ENCODE data around the gene EMC10.

EMC10 gene

GRCh38 chr19:50490991-50491472 lies 14.7 kb downstream of the EMC10 start:
- Histone ChIP-seq H3K4me3 (ENCODE audit: low read length) (no peak overlapping the region), H3F3A (ENCODE audit: control insufficient read depth, insufficient read depth) (peaks cover 11% of the 10 kb centered on the region), H3K9me3 (ENCODE audit: control insufficient read depth, insufficient read depth, low read length) (peaks cover 8% of the 10 kb centered on the region; the same call in 1 of the 2 replicates), H4K20me1 (ENCODE audit: control insufficient read depth, insufficient read depth, low read depth, low read length) (no peaks in the 10 kb centered on the region), H3K4me1 (ENCODE audit: control insufficient read depth, low read length) (peaks cover 31% of the 10 kb centered on the region), H3K4me2 (ENCODE audit: low read length) (no peak overlapping the region), H3K36me3 (ENCODE audit: control insufficient read depth, low read length) (no peaks in the 10 kb centered on the region), H3K27ac (ENCODE audit: low read depth, low read length) (no peak overlapping the region), H3K9me2 (replicated peaks; ENCODE audit: control insufficient read depth, low read length) (no peaks in the 10 kb centered on the region), H3K27me3 (ENCODE audit: control insufficient read depth, low read length) (no peaks in the 10 kb centered on the region), H3K79me2 (ENCODE audit: control insufficient read depth, low read length) (no peaks in the 10 kb centered on the region)
- TF ChIP-seq CTCF (IDR thresholded peaks at IDR 0.05; ENCODE audit: low read depth, low read length, poor library complexity, severe bottlenecking): no peak
- TF ChIP-seq EZH2phosphoT487 (IDR thresholded peaks at IDR 0.05; ENCODE audit: borderline replicate concordance, low read length): no peak

- no peaks in the 10 kb centered on the region for H3K27me3 ChIP-seq (ENCODE audit: control insufficient read depth, low read length)
- H3K36me3 ChIP-seq (ENCODE audit: control insufficient read depth, low read length): no peaks in the 10 kb centered on the region
Observed at GRCh38 chr19:50492303-50493052, 16.2 kb downstream of the EMC10 start.

GRCh38 chr19:50493171-50493570 lies 16.9 kb downstream of the EMC10 start:
- Histone ChIP-seq H3K9me3 (ENCODE audit: control insufficient read depth, insufficient read depth, low read length) (no peaks in the 10 kb centered on the region), H3K79me2 (ENCODE audit: control insufficient read depth, low read length) (no peaks in the 10 kb centered on the region), H3F3A (ENCODE audit: control insufficient read depth, insufficient read depth) (peaks cover 11% of the 10 kb centered on the region), H3K4me2 (ENCODE audit: low read length) (no peak overlapping the region), H4K20me1 (ENCODE audit: control insufficient read depth, insufficient read depth, low read depth, low read length) (no peaks in the 10 kb centered on the region), H3K4me3 (ENCODE audit: low read length) (no peak overlapping the region), H3K4me1 (ENCODE audit: control insufficient read depth, low read length) (peaks cover 20% of the 10 kb centered on the region), H3K9me2 (replicated peaks; ENCODE audit: control insufficient read depth, low read length) (no peaks in the 10 kb centered on the region), H3K27ac (ENCODE audit: low read depth, low read length) (no peak overlapping the region), H3K27me3 (ENCODE audit: control insufficient read depth, low read length) (no peaks in the 10 kb centered on the region), H3K36me3 (ENCODE audit: control insufficient read depth, low read length) (no peaks in the 10 kb centered on the region)
- TF ChIP-seq CTCF (IDR thresholded peaks at IDR 0.05; ENCODE audit: low read depth, low read length, poor library complexity, severe bottlenecking) (no peak), EZH2phosphoT487 (IDR thresholded peaks at IDR 0.05; ENCODE audit: borderline replicate concordance, low read length) (no peak)

More at GRCh38 chr19:50492303-50493052, 16.2 kb downstream of the EMC10 start:
- Histone ChIP-seq H4K20me1 (ENCODE audit: control insufficient read depth, insufficient read depth, low read depth, low read length) (no peaks in the 10 kb centered on the region), H3K9me3 (ENCODE audit: control insufficient read depth, insufficient read depth, low read length) (no peaks in the 10 kb centered on the region), H3K9me2 (replicated peaks; ENCODE audit: control insufficient read depth, low read length) (no peaks in the 10 kb centered on the region), H3K79me2 (ENCODE audit: control insufficient read depth, low read length) (no peaks in the 10 kb centered on the region), H3K4me3 (ENCODE audit: low read length) (no peak overlapping the region), H3K4me1 (ENCODE audit: control insufficient read depth, low read length) (peaks cover 26% of the 10 kb centered on the region), H3K4me2 (ENCODE audit: low read length) (peak overlapping the region; percentile 42), H3K27ac (ENCODE audit: low read depth, low read length) (peak overlapping the region; percentile 24; the same call in 1 of the 2 replicates), H3F3A (ENCODE audit: control insufficient read depth, insufficient read depth) (peaks cover 11% of the 10 kb centered on the region)
- no peak for TF ChIP-seq EZH2phosphoT487 (IDR thresholded peaks at IDR 0.05; ENCODE audit: borderline replicate concordance, low read length)
